ENCODE measurements around the gene SNRPD2.

SNRPD2 gene

DNA sequence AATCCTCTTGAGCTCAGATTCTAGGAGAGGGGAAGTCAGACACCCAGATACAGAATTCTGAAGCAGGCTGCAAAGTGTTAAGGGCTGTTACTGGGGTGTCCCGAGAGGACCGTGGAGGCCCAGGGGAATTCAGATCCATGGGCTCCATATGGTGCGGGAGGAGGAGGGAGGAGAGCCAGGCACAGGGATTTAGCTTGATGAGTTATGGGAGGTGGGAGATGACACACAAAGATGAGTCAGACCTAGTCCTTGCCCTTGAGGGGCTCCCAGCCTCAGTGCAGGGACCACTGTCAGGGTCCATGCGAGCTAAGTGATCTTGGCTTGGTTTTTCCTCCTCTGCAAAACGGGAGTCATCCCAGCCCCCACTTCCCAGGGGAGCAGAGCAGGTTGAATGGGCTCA, 38.1 kb downstream of the SNRPD2 start:
- DNase-seq: no peak

DNA sequence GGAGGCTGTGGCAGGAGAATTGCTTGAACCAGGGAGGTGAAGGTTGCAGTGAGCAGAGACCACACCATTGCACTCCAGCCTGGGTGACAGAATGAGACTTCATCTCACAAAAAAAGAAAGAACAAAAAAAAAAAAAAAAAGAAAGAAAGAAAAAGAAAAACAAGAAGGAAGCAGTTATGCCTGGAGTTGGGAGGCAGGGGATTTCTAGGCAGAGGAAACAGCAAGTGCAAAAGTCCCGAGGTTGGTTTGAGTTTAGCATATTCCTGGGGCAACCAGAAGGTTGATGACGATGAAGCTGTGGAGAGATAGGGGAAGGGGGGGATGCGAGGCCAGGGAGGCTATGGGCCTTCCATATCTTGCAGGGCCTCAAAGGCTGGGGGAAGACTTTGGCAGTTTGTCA, 41.0 kb downstream of the SNRPD2 start:
- no peak for DNase-seq

DNA sequence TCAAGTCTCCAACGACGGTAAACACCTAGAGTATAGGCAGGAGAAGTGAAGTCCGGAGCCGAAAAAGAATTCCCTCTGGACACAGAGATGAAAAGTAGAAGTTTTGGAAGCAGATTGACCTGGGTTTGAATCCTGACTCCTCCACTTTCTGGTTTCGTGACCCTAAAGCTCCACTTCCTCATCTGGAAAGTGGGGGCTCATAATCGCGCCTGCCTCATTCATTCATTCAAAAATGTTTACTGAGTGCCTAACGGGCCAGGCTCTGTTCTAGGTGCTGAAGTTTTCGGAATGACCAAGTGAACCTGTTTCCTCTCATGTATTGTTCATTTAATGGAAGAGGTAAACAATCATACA, 45.4 kb downstream of the SNRPD2 start:
- DNase-seq: no peak

DNA sequence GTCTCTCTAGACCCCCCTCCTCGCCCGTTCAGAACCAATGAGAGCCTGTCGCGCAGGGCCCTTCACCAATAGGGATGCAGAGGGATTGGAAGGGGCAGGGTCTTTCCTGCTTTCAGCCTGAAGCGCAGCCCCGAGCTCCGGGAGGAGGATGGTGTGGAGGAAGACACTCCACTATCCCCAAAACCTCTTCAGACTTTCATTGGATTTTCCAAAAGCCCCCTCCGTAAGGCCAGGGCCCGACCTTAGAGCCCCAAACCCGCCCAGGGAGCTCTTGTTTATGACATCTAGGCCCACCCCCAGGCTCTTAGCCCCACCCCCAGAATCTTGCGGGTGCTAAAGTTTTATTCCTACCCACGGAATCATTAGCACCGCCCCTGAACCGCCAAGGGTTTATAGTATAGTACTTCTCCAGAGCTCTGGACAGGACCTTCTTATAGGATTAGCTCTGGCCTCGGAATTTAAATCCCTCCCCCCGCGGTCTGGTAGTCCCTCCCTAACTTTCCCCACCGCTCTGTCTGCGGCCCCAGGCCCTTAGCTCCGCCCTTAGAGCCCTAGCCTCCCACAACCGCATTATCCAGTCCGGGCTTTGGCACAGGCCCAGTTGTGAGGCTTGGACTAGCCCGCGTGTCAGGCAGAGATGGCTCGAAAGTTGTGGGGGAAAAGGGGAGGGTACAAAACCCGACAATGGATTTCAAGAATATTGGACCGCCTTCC, 46.0 kb downstream of the SNRPD2 start:
- DNase-seq: no peak

DNA sequence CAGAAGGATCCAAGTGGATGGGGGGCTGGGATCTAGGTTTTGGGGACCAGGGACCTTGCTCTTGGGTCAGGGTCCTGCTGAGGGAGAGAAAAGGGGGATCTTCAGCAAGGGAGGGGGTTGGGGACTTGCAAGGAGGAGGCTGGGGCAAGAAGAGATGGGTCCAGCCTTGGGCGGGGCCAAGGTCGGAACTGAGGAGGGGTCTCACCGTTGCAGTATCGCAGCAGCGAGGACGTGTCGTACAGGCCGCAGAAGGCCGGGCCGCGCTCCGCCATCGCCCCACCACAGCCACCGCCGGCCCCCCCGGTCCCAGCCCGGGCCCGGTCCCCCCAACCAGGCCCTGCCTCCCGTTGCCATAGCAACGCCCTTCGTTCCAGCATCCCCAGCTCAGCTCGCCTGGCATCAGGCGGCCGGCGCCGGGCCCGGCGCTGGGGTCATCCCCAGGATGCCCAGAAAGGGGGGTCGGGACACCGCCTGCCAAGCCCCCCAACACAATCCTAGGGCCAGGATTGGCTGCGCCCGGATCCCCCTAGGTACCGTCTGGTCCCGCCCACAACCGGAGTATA, 46.6 kb downstream of the SNRPD2 start:
- DNase-seq: no peak

DNA sequence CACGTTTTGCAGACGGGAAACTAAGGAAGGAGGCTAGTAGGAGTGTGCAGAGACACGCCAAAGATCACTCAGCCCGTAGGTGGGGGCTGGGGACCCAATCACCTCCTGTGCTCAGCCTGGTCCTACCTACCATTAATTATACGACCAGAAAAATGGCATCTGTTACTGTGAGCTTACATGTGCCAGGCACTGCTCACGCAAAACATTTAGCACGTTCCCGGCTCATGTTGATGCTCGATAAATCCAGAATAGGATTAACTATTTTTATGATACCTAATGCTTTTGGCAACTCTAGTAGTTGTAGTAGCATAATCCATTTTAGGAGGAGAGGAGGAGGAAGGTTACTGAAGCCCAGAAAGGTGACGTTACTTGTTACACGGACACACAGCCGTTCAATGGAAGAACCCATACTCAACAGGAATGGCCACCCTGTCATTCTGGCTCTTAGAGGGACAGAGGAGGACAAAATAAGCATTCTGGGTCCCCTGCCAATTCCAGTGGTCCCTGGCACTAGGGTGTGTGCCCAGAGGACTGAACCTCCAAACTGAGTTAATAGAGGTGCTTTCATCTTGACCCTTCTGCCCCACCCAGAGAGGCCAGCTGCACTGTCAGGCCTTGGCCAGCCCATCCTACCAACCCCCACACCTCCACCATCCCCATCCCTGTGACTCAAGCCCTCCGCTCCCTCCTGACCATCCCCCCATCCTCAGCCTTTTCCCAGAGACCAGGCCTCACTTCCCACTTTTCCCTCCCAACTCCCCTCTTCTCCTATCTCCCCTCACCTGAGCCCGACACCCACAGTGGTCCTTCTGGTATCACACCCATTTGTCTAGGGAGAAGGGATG, 47.6 kb downstream of the SNRPD2 start:
- DNase-seq: no peak

DNA sequence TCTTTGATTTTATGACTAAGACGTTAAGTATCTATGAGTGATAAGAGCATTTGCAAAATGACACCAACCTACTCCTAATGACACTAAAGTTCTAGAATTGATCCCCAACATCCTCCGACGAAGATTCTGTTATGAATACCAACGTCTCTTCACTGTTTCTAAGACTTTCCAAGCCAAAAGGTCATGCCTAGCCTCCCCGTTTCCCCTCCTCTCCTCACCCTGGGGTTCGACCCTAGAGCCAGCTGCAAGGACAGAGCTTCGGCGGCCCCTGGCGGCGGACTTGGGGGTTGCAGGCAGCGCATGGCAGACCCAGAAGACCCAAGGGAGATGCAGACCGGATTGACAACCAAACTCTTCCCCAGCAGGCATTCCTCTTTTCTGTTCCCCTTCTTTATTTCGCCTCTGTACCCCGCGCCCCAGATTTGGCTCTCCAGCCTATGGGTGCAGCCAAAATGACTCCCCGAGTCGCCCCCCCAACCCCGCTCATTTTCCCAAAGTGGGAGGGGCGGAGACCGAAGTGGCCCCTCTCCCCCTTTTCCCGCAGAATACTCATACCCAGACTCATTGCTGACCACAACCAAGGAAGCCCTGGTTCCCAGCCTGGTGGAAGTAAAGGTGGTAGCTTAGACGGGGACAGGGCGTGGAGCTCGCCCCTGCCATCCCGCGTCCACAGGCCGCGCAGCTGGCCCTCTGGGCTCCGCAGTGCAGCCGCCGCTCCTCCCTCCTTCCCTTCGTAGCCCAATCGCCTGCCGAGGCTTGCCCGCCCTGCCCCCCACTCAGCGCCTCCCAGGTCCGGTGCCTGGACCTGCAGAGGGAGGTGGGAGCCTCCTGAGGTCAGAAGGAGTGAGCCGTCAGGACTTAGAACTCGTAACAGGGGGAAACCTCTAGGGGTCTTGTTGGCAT, 48.5 kb downstream of the SNRPD2 start:
- peak; percentile 48 for DNase-seq

DNA sequence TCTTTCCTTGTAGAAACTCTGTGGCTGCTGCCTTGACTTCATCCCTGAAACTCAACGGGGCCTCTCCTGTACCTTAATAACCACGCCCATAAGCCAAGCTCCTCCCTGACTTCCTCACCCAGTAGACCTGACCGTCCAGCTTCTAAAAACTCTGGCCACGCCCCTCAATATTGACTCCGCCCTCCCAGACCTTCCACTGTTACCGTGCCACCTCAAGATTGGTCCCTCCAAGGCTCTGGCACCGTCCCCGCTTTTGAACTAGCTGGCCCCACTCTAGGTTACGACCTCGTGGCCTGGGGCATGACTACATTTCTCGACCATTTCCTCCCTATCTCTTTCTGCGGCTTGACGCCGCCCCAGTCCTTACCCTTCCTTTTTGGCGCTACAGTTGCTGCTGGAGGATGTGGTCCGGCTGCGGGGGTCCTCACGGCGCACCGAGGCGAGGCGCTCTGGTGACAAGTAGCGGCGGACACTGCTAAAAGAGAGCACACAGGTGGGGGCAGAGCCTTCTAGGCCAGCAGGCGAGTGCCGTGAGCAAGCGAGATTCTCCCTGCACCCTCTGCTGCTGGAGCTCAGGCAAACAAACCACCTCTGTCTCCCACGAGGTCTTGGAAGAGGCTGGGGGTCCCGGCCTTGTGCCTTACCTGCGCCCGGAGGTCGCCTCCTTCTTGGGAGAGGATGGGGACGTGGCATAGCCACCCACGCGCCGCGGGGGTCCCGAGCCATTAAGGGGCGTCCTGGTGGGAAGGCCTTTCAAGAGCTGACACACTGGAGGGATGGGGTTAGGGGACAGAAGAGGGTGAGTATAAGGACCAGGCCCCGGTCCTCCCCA, 50.3 kb downstream of the SNRPD2 start:
- DNase-seq: peak; percentile 89

DNA sequence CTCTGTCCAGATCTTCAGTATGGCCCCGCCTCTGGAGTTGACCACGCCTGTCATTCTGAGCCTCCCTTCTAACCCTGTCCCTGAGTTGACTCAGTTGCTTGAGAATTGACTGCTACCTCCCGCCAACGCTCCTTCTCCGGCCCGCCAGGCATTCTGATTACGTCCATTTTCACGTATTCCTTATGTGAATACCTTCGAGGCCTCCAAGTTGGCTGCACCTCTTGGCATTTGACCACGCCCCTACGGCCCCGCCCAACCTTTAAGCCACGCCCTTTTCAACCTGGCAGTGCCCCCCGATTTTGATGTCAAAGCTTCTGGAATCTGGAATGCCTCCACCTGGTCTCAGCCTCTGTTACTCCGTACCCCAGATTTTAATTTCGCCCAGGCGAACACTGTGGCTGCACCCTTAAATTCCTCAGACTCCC, 50.9 kb downstream of the SNRPD2 start:
- DNase-seq: no peak

DNA sequence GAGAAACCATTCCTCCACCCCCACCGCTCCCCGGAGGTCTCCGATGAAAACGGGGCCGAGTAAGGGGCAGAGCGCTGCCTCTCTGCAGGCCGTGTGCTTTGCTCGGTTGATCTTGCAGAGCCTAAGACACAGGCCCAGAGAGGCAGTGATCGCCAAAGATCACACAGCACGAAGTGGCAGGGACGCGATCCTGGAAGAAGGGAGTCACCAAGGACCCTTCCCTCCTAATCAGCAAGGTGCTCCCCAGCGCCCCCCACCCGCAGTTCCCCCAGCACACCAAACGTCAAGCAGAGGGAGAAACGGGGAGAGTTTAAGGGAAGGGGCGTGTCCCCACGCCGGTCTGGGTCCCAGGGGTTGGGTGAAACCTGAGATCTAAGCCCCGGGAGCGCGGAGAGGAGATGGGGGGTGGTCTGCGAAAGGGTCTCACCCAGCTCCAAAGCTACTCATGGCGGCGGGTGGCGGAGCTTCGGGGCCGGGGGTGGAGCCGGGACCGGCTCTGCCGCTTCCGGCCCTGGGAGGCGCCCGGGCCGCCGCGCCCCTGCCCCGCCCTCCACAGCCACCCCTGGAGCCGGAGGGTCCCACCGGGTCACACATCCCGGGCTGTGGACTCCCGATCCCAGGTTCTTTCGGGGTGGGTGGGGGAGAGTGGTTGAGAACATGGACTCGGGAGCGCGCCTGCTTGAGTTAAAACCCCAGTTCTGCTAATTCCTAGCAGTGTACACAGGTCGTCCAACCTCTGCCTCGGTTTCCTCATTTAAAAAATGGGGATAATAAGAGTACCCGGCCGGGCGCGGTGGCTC, 52.6 kb downstream of the SNRPD2 start, which contains the start of gene EML2:
Gene EML2 (minus strand): TSS at position 468 of the 800 bp plus-strand sequence. CDS start 21 bp downstream, at position 447.
- no peak for DNase-seq

DNA sequence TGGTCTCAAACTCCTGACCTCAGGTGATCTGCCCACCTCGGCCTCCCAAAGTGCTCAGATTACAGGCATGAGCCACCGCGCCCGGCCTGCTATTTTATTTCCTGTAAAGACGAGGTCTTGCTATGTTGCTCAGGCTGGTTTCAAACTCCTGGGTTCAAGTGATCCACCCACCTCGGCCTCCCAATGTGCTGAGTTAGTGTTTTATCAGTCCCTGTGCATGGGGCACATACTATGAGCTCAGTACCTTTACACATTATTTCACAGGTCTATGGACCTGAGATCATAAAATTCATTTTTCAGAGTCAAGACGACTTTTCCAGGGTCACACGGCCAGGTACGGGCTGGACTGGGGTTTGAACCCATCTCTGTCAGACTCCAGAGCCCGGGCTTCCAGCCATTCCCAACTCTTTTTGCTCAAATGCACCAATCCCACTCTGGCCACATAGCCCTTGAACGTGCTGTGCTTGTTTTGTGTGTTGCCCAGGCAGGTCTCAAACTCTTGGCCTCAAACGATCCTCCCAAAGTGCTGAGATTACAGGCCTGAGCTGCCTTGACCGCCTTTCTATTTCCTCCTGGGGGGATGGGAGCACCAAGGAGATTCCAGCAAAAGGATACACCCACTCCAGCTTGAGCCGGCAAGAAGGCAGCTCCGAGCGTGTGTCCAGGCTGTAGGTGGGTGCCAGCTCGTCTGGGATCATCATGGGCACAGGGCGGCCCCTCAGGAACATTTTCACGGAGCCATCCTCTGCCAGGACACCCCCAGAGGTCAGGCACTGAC, 53.7 kb downstream of the SNRPD2 start:
- no peak for DNase-seq

Data from GF-D8 (cell line).